GM18858 (cell line): ENCODE data around the gene ATRNL1.

Experiments
- ATAC-seq: cut with Tn5 transposase; IDR thresholded peaks from one replicate; pipeline ENCODE4 v1.9.1; 2021; ENCODE audit not compliant: unreplicated experiment

The ATRNL1 gene

GRCh38 chr10:115093286-115093775, at the start of gene ATRNL1:
Gene ATRNL1 (plus strand): TSS chr10:115093365. CDS start chr10:115093751, 386 bp downstream.
- peak; percentile 61 for ATAC-seq

GRCh38 chr10:115043719-115044118, 49.4 kb upstream of the ATRNL1 start:
- no peak for ATAC-seq

- ATAC-seq = no peak
Observed at GRCh38 chr10:115044891-115045290, 48.3 kb upstream of the ATRNL1 start.

- no peak for ATAC-seq
Observed at GRCh38 chr10:115045499-115045898, 47.7 kb upstream of the ATRNL1 start.

- ATAC-seq = no peak
Observed at GRCh38 chr10:115046686-115047236, 46.4 kb upstream of the ATRNL1 start.

GRCh38 chr10:115047705-115048104, 45.5 kb upstream of the ATRNL1 start:
- ATAC-seq = no peak

- no peak for ATAC-seq
Observed at GRCh38 chr10:115049318-115049717, 43.8 kb upstream of the ATRNL1 start.

GRCh38 chr10:115049960-115050359, 43.2 kb upstream of the ATRNL1 start:
- ATAC-seq = no peak

- ATAC-seq = no peak
Observed at GRCh38 chr10:115050375-115051010, 42.7 kb upstream of the ATRNL1 start.

- no peak for ATAC-seq
Observed at GRCh38 chr10:115051216-115051615, 41.9 kb upstream of the ATRNL1 start.

GRCh38 chr10:115052226-115052625, 40.9 kb upstream of the ATRNL1 start:
- no peak for ATAC-seq

GRCh38 chr10:115052728-115053127, 40.4 kb upstream of the ATRNL1 start:
- ATAC-seq = no peak

GRCh38 chr10:115056186-115056585, 37.0 kb upstream of the ATRNL1 start:
- ATAC-seq = no peak

- ATAC-seq = no peak
Observed at GRCh38 chr10:115059301-115059898, 33.8 kb upstream of the ATRNL1 start.

- no peak for ATAC-seq
Observed at GRCh38 chr10:115063701-115064658, 29.2 kb upstream of the ATRNL1 start.

- ATAC-seq = no peak
Observed at GRCh38 chr10:115065801-115066200, 27.4 kb upstream of the ATRNL1 start.

GRCh38 chr10:115066528-115066927, 26.6 kb upstream of the ATRNL1 start:
- ATAC-seq = no peak

- ATAC-seq = no peak
Observed at GRCh38 chr10:115073796-115074195, 19.4 kb upstream of the ATRNL1 start.

GRCh38 chr10:115082506-115082905, 10.7 kb upstream of the ATRNL1 start:
- no peak for ATAC-seq

- no peak for ATAC-seq
Observed at GRCh38 chr10:115084277-115084850, 8.8 kb upstream of the ATRNL1 start.

GRCh38 chr10:115091161-115091560, 2.0 kb upstream of the ATRNL1 start:
- ATAC-seq = no peak
